VCaP (cell line): Measurements from ENCODE around the gene DNM2.

Source experiments
- H3K27ac ChIP-seq: fragments of 450-650 bp; 2 replicates; pipeline ENCODE4 v1.5.1; 2017
- CTCF ChIP-seq: fragments of 450-650 bp; conservative IDR thresholded peaks from 2 replicates; pipeline ENCODE4 v1.5.1; 2017; ENCODE audit warnings: mild to moderate bottlenecking, moderate library complexity

The DNM2 gene

DNA sequence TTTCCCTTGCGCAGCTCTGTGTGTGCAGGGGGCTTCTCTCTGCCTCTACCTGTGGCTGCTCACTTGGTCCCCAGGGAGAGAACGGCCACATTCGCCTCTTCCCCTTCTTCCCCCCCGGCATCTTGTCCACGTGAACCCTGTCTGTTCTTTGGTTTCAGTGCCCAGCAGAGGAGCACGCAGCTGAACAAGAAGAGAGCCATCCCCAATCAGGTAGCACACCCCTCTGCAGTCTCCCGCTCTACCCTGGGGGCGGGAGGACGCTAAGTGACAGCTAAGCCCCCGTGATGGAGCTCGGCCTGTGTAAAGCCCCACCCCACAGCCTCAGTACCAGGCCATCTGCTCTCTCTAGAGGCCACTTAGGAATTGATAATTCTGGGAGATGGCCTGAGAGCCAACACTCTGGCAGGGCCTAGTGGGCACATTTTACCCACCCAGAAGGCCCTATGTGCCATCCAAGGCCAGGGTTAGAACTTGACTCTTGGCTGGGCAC lies 87.9 kb downstream of the DNM2 start:
- no peak for TF ChIP-seq CTCF
- no peak overlapping the region for H3K27ac ChIP-seq

DNA sequence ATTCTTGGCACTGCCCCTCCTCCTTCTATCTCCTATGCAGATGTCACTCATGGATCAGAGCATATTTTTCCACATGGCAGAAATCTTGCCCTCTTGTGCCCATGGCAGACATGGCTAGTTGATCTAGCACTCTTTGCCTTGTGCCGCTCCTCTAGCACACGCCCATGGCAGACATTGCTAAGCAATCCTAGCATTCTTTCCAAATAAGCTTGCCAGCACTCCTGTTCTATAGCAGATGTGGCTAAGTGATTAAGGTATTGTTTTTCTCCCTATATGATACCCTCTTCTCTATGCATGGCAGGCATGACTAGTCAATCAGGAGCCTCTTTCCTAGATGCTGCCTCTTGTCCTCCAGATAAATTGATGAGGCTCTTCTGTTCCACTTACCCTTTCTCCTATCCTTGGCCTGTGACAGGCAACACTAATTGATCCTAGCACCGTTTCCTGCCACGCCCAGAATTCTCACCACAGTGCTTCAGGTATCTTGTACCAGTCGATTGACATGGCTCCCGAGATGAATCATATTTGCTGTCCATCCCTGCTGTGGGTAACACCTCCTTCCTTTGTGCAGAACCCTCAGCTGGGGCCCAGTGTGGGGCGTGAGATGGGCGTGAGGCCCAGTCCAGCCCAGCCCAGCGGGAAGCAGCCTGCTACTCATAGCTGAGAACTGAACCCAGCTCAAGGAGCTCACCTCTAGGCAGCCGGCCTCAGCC lies 91.2 kb downstream of the DNM2 start:
- no peak for TF ChIP-seq CTCF
- H3K27ac ChIP-seq, result no peak overlapping the region

- no peak for TF ChIP-seq CTCF
These were observed 91.9 kb downstream of the DNM2 start for GRCh38 chr19:10809651-10810285.

DNA sequence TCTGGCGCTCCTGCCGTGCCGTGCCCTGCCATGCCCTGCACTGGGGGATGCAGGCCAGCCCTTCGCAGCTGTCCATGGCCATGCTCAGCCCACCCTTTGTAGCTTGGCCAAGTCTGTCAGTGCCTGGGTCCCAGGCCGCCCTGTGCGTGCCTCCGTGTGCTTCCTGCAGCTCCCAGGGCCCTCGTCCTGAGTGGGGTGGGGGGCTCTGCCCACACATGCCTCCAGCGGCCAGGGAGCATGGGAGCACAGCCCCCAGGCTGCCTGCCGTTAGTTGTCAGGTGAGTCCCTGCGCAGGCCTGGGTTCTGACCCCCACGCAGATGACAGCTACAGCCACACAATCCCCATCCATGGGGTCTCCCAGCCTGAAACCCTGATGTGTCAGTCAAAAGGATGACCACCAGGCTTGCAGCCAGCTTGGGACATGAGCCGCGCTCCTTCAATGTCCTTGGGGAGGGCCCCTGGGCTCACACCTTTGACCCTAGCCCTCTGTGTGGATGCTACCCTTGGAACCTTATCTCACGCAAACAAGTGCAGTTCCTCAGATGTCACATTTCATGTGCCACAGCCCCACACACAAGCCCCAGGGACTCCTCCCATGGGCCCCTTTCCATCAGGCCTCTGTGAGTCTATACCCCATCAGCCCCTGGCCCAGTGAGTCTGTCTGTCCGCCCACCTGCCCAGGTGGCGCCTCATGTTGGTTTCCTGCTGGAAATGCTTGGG lies 93.7 kb downstream of the DNM2 start:
- no peak for TF ChIP-seq CTCF
- no peak overlapping the region for H3K27ac ChIP-seq

More at GRCh38 chr19:10809651-10810285, 91.9 kb downstream of the DNM2 start:
- no peak overlapping the region for H3K27ac ChIP-seq

DNA sequence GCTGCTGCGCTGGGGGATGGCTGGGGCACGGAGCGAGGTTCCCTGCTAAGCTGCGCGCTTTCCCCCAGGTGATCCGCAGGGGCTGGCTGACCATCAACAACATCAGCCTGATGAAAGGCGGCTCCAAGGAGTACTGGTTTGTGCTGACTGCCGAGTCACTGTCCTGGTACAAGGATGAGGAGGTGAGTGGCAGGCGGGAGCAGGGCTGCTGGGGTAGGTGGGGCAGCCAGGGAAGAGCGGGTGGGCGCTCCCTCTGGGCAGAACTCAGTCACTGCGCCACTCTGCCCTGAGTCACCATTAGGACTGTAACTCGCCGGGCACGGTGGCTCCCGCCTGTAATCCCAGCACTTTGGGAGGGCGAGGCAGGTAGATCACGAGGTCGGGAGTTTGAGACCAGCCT lies 94.3 kb downstream of the DNM2 start:
- H3K27ac ChIP-seq, result no peak overlapping the region
- TF ChIP-seq CTCF, result no peak

- H3K27ac ChIP-seq, result no peak overlapping the region
- no peak for TF ChIP-seq CTCF
These were observed 95.1 kb downstream of the DNM2 start for GRCh38 chr19:10812902-10813404.

DNA sequence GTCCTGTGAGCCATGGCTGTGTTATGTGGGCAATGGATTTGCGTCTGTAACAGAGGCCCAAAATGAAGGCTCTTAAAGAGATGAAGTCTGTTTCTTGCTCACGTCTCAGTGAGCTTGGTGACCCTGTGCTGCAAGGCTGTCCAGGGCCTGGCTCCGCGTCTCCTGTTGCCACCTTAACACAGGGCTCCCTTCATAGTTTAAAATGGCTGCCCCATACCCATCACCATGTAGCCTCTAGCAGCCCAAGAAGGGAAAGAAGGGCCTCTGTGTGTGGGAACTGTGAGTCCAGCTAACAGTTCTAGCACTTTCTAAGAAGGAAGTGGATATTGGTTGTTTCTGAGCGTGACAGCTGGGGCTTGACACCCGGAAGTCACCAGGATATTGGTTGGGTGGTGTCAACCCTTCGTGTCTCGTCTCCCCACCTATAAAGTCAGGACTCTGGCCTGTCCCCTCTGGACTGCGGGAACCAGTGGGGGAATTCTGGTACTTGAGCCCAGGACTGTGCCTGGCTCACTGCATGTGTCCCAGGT lies 97.2 kb downstream of the DNM2 start:
- TF ChIP-seq CTCF, result no peak
- no peak overlapping the region for H3K27ac ChIP-seq
